ENCODE results near the gene AP3D1.
A peak's percentile ranks its signal among the peaks of the same experiment; 100 is the strongest.
"Not testable (repeated sequence)": the region's sequence is repeated elsewhere in the genome, so short reads cannot be mapped to it uniquely, and the experiment has no call there.

The AP3D1 gene

DNA sequence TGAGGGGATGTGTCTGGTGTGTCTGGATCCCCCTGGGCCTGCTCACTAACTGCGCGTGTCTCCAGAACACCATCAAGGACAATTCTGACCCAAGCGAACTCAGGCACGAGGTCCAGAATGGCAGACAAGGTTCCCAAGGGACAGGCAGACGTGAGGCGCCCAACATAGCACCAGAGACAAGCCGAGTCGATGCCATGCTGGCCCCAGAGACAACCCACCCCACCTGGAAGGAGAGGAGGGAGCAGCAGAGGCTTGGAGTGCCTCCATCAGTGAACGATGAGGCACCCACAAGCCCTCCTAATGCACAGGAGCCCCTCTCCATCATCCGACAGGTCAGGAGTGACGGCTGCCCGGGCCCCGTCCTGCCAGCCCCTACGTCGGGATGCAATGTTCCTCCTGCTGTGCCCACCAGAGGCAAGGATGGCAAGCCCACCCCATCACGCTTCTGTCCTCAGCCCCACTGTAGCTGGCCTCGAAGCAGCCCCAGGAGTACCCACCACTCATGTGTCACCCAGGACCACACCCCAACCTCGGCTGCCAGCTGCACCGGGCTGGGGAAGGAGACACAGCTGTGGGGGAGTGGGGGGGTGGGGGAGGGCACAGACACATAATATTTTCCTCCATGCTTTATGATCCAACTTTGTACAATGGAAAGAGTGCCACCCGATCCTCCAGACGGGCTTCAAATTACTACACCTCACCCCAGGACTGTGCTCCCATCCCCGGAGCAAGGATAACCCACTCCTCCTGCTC lies 11.8 kb downstream of the AP3D1 start:
- Histone ChIP-seq H3K9ac (ENCODE audit: low read length in 5 of 5) (no peak overlapping the region), H3K27ac (ENCODE audit: low read depth, low read length) (no peak overlapping the region), H3K4me3 (ENCODE audit: low read depth in 1 of 5, low read length in 5 of 5) (no peak overlapping the region), H3K9me3 (ENCODE audit: control insufficient read depth in 5 of 5, low read length in 5 of 5) (no peaks in the 10 kb centered on the region), H3K4me1 (ENCODE audit: control insufficient read depth in 5 of 5, insufficient read depth in 5 of 5, low read length in 5 of 5) (peaks cover 0 to 3% (median 0%) of the 10 kb centered on the region in 5 donors), H3K27me3 (ENCODE audit: control insufficient read depth in 5 of 5, insufficient read depth in 4 of 5, low read length in 5 of 5) (no peaks in the 10 kb centered on the region), H3K36me3 (ENCODE audit: control insufficient read depth in 5 of 5, insufficient read depth in 5 of 5, low read length in 5 of 5) (peaks cover 0 to 50% (median 40%) of the 10 kb centered on the region in 5 donors)

DNA sequence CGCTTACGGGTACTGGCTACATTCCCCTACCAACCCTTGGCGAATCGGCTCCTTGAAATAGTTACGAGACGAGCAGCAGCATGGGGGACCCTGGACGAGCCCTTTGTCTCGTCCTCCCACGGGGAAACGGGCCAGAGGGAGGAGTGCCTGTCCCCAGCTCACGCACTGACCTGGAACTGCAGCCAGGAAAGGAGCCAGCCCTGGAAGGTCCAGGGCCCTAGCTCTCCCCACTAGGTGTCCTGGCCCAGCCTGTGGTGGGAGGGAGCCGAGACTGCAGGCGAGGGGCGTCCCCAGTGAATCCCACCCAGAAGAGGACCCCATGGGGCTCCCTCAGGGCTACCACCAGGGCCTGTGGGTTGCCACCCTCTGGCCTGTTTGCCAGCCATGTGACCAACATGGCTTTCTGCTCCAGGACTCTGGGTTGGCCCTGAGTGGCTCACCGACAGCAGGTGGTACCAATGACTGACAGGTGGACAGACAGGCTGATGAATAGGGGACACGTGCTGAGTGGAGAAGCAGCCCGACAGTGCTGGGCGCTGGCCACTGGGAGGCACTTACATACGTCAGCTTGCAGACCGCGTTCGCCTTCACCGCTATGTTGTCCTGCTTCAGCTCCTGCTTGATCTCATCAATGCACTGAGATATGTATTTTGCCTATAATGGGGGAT lies 13.2 kb downstream of the AP3D1 start:
- Histone ChIP-seq H3K36me3 (ENCODE audit: control insufficient read depth in 5 of 5, insufficient read depth in 5 of 5, low read length in 5 of 5) (peaks cover 0 to 46% (median 41%) of the 10 kb centered on the region in 5 donors), H3K27me3 (ENCODE audit: control insufficient read depth in 5 of 5, insufficient read depth in 4 of 5, low read length in 5 of 5) (no peaks in the 10 kb centered on the region), H3K27ac (ENCODE audit: low read depth, low read length) (no peak overlapping the region), H3K9me3 (ENCODE audit: control insufficient read depth in 5 of 5, low read length in 5 of 5) (no peaks in the 10 kb centered on the region), H3K4me3 (ENCODE audit: low read depth in 1 of 5, low read length in 5 of 5) (no peak overlapping the region), H3K4me1 (ENCODE audit: control insufficient read depth in 5 of 5, insufficient read depth in 5 of 5, low read length in 5 of 5) (peaks cover 0 to 5% (median 2%) of the 10 kb centered on the region in 5 donors), H3K9ac (ENCODE audit: low read length in 5 of 5) (no peak overlapping the region)

DNA sequence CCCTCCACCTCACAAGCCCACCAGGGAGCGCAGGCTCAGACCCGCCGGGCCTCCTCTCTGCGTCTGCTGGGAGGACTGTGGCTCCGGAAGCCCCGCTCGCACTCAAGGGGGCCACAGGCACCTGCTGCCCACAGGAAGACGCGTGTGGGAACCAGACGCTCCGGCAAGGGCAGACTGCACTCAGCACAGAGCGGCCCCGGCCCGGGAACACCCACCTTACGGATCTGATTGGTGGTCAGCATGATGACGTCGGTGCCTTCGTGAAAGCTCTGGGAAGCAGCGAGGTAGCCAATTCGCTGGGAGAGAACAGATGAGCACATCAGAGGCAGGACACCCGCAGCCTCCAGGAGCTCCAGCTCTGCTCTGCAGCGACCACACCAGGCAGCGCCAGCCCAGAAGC lies 14.6 kb downstream of the AP3D1 start:
- peaks cover 0 to 60% (median 51%) of the 10 kb centered on the region in 5 donors for H3K36me3 ChIP-seq (ENCODE audit: control insufficient read depth in 5 of 5, insufficient read depth in 5 of 5, low read length in 5 of 5)

DNA sequence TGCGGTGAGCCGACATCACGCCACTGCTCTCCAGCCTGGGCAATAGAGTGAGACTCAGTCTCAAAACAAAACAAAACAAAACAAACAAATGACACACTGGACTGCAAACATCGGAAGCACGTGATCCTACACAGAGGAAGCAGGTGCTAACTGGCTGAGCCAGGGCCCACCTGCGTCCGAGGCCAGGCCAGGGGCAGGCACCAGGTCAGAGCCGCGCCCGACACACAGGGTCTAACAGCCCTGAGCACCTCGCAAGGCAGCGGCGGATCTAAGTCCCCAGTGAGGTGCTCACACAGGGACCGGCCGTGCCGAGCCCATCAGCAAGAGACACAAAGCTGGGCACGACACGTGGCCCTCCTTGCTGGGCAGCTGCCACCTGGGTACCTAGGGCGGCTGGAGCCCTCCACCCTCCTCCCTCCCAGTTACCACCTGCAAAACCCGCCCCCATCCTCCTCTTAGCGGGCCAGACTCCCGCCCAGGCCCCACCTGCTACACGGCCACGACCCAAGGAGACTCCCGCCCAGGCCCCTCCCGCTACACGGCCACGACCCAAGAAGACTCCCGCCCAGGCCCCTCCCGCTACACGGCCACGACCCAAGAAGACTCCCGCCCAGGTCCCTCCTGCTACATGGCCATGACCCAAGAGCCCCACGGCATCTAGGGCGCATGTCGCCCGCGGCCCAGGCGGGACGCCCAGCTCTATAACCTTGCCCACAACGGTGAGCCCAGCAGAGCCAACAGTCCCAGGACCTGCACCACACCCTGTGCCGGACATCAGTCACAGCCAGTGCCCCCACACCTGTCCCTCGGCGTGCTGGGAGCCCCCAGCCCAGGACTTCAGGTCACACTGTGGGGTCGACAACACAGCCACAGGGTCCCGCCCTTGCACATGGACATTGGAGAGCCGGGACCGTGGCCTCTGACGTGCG lies 15.6 kb downstream of the AP3D1 start:
- Histone ChIP-seq H3K4me3 (ENCODE audit: low read depth in 1 of 5, low read length in 5 of 5) (no peak overlapping the region), H3K36me3 (ENCODE audit: control insufficient read depth in 5 of 5, insufficient read depth in 5 of 5, low read length in 5 of 5) (peaks cover 0 to 68% (median 58%) of the 10 kb centered on the region in 5 donors), H3K27ac (ENCODE audit: low read depth, low read length) (no peak overlapping the region), H3K9me3 (ENCODE audit: control insufficient read depth in 5 of 5, low read length in 5 of 5) (no peaks in the 10 kb centered on the region), H3K4me1 (ENCODE audit: control insufficient read depth in 5 of 5, insufficient read depth in 5 of 5, low read length in 5 of 5) (peaks cover 8 to 29% (median 18%) of the 10 kb centered on the region in 5 donors), H3K27me3 (ENCODE audit: control insufficient read depth in 5 of 5, insufficient read depth in 4 of 5, low read length in 5 of 5) (no peaks in the 10 kb centered on the region), H3K9ac (ENCODE audit: low read length in 5 of 5) (no peak overlapping the region)

More for the DNA sequence above, 14.6 kb downstream of the AP3D1 start:
- no peaks in the 10 kb centered on the region for H3K27me3 ChIP-seq (ENCODE audit: control insufficient read depth in 5 of 5, insufficient read depth in 4 of 5, low read length in 5 of 5)
- H3K4me3 ChIP-seq (ENCODE audit: low read depth in 1 of 5, low read length in 5 of 5) = no peak overlapping the region
- H3K9ac ChIP-seq (ENCODE audit: low read length in 5 of 5) = no peak overlapping the region
- peaks cover 8 to 19% (median 15%) of the 10 kb centered on the region in 5 donors for H3K4me1 ChIP-seq (ENCODE audit: control insufficient read depth in 5 of 5, insufficient read depth in 5 of 5, low read length in 5 of 5)
- no peak overlapping the region for H3K27ac ChIP-seq (ENCODE audit: low read depth, low read length)
- H3K9me3 ChIP-seq (ENCODE audit: control insufficient read depth in 5 of 5, low read length in 5 of 5) = no peaks in the 10 kb centered on the region

DNA sequence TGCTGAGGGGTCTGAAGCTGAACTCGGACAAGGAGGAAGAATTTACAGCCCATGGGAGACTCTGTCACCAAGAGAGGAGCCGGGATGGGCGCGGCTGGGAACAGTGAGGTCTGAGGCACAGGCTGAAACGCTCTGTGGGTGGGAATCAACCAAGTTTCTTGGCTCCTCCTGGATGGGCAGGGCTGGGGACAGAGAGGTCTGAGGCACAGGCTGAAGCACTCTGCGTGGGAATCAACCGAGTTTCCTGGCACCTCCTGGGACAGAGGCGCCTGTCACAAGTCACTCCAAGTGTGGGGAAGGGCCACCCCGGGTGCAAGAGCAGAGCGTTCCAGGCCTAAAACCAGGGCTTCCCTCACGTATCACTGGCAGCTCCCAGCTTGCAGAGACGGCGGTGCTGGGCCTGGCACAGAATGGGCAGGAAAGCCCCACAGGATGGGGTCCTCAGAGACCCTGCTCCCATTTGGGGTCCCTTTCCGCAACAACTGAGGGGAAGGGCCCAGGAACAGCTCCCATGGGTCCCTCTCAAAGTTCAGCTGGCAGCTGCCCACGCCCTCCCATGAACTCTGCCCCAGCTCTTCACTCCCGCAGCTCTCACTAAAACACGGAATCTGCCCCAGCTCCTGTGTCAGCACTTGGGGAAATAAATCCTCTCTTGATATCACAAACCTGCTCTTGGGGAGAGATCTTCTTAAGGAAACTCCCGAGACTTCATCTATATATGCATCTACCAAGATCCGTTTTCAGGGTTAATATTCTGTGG lies 18.5 kb downstream of the AP3D1 start:
- Histone ChIP-seq H3K36me3 (ENCODE audit: control insufficient read depth in 5 of 5, insufficient read depth in 5 of 5, low read length in 5 of 5) (peaks cover 0 to 68% (median 59%) of the 10 kb centered on the region in 5 donors), H3K9me3 (ENCODE audit: control insufficient read depth in 5 of 5, low read length in 5 of 5) (no peaks in the 10 kb centered on the region), H3K27ac (ENCODE audit: low read depth, low read length) (peak overlapping the region; percentile 72), H3K27me3 (ENCODE audit: control insufficient read depth in 5 of 5, insufficient read depth in 4 of 5, low read length in 5 of 5) (no peaks in the 10 kb centered on the region), H3K4me1 (ENCODE audit: control insufficient read depth in 5 of 5, insufficient read depth in 5 of 5, low read length in 5 of 5) (peaks cover 8 to 38% (median 20%) of the 10 kb centered on the region in 5 donors), H3K4me3 (ENCODE audit: low read depth in 1 of 5, low read length in 5 of 5) (peak overlapping the region in 2 of 5 donors; percentile 34 to 35), H3K9ac (ENCODE audit: low read length in 5 of 5) (peak overlapping the region; percentile 0 to 71 (median 48))

DNA sequence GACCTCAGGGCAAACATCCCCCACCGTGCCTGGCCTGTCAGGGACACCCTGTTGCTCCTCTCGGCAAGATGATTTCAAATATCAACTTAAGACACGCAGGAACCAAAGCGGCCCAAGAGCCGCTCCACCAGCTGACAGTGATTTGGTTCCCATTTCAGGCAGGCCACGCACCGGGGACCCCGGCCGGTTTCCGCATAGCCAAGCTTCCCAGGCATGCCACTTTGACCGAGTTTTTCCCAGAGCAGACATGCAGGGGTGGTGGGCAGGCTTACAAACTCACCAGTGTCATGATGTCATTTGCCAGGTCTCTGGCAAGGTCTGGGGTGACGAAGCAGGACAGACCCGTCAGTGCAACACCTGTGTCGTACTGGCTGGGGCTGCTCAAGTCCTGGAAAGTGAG lies 19.2 kb downstream of the AP3D1 start:
- Histone ChIP-seq H3K9me3 (ENCODE audit: control insufficient read depth in 5 of 5, low read length in 5 of 5) (no peaks in the 10 kb centered on the region), H3K36me3 (ENCODE audit: control insufficient read depth in 5 of 5, insufficient read depth in 5 of 5, low read length in 5 of 5) (peaks cover 0 to 68% (median 59%) of the 10 kb centered on the region in 5 donors), H3K9ac (ENCODE audit: low read length in 5 of 5) (peak overlapping the region in 2 of 5 donors; percentile 37 to 71), H3K4me1 (ENCODE audit: control insufficient read depth in 5 of 5, insufficient read depth in 5 of 5, low read length in 5 of 5) (peaks cover 8 to 38% (median 20%) of the 10 kb centered on the region in 5 donors), H3K27ac (ENCODE audit: low read depth, low read length) (peak overlapping the region; percentile 72), H3K4me3 (ENCODE audit: low read depth in 1 of 5, low read length in 5 of 5) (peak overlapping the region in 2 of 5 donors; percentile 34 to 35), H3K27me3 (ENCODE audit: control insufficient read depth in 5 of 5, insufficient read depth in 4 of 5, low read length in 5 of 5) (no peaks in the 10 kb centered on the region)

- H3K27me3 ChIP-seq (ENCODE audit: control insufficient read depth in 5 of 5, insufficient read depth in 4 of 5, low read length in 5 of 5); H3K9me3 ChIP-seq (ENCODE audit: control insufficient read depth in 5 of 5, low read length in 5 of 5); H3K4me3 ChIP-seq (ENCODE audit: low read depth in 1 of 5, low read length in 5 of 5): not testable (repeated sequence)
- H3K36me3 ChIP-seq (ENCODE audit: control insufficient read depth in 5 of 5, insufficient read depth in 5 of 5, low read length in 5 of 5) = peaks cover 0 to 67% (median 59%) of the 10 kb centered on the region in 5 donors
- peaks cover 8 to 38% (median 20%) of the 10 kb centered on the region in 5 donors for H3K4me1 ChIP-seq (ENCODE audit: control insufficient read depth in 5 of 5, insufficient read depth in 5 of 5, low read length in 5 of 5)
- peak overlapping the region in 1 of 5 donors; percentile 59 for H3K9ac ChIP-seq (ENCODE audit: low read length in 5 of 5)
- peak overlapping the region; percentile 72 for H3K27ac ChIP-seq (ENCODE audit: low read depth, low read length)
Observed at GRCh38 chr19:2131012-2131975, 20.1 kb downstream of the AP3D1 start.

GRCh38 chr19:2129892-2130770 lies 21.2 kb downstream of the AP3D1 start:
- no peaks in the 10 kb centered on the region for H3K9me3 ChIP-seq (ENCODE audit: control insufficient read depth in 5 of 5, low read length in 5 of 5)

More at GRCh38 chr19:2129892-2130770, 21.2 kb downstream of the AP3D1 start:
- no peak overlapping the region for H3K4me3 ChIP-seq (ENCODE audit: low read depth in 1 of 5, low read length in 5 of 5)
- H3K27me3 ChIP-seq (ENCODE audit: control insufficient read depth in 5 of 5, insufficient read depth in 4 of 5, low read length in 5 of 5) = no peaks in the 10 kb centered on the region
- no peak overlapping the region for H3K9ac ChIP-seq (ENCODE audit: low read length in 5 of 5)
- H3K4me1 ChIP-seq (ENCODE audit: control insufficient read depth in 5 of 5, insufficient read depth in 5 of 5, low read length in 5 of 5) = peaks cover 8 to 35% (median 20%) of the 10 kb centered on the region in 5 donors
- H3K27ac ChIP-seq (ENCODE audit: low read depth, low read length) = no peak overlapping the region
- peaks cover 0 to 67% (median 59%) of the 10 kb centered on the region in 5 donors for H3K36me3 ChIP-seq (ENCODE audit: control insufficient read depth in 5 of 5, insufficient read depth in 5 of 5, low read length in 5 of 5)
